ENCODE data around the gene RAVER2.
"Not testable (repeated sequence)": the region's sequence is repeated elsewhere in the genome, so short reads cannot be mapped to it uniquely, and the experiment has no call there.

Gene RAVER2

GRCh38 chr1:64817364-64817763, 72.5 kb downstream of the RAVER2 start:
- DNase-seq = not testable (repeated sequence)

DNA sequence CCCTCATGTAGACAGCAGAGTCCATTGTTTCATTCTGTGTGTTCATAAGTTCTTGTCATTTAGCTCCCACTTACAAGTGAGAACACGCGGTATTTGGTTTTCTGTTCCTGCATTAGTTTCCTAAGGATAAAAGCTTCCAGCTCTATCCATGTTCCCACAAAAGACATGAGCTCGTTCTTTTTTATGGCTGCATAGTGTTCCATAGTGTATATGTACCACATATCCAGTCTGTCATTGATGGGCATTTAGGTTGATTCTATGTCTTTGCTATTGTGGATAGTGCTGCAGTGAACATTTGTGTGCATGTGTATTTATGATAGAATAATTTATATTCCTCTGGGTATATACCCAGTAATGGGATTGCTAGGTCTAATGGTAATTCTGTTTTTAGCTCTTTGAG, 75.7 kb downstream of the RAVER2 start:
- DNase-seq = not testable (repeated sequence)

DNA sequence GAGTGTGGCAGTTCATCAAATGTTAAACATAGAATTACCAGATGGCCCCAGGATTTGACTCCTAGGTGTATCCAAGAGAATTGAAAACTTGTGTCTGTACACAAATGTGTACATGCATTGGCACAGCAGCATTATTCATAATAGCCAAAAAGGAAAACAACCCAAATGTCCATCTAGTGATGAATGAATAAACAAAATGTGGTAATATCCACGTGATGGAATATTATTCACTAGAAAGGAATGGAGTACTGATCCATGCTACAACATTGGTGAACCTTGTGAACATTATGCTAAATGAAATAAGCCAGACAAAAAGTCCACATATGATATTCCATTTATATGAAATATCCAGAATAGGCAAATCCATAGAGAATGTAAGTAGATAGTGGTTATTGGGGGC, 77.7 kb downstream of the RAVER2 start:
- no peak for DNase-seq

GRCh38 chr1:64823691-64824476, 79.0 kb downstream of the RAVER2 start:
- peak; percentile 39 for DNase-seq

DNA sequence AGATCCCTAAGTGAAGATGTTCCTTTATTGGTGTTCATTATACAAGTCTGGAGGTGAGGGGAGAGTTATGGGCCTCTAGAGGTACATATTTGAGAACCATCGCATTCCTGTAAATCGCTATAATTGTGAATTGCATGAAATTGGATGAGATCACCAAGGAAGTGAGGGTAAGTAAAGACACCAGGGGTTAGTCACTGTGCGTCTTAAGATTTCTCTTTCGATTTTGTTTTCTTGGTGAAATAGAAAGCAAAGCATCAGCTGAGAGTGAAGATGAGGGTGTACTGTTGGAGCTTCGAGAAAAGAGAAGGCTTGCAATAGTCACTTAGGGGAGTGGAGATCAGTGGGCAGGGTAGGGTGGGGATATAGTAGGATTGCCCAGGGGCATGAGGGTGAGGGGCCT, 82.1 kb downstream of the RAVER2 start:
- no peak for DNase-seq

GRCh38 chr1:64828829-64829228, 84.0 kb downstream of the RAVER2 start:
- DNase-seq = no peak

GRCh38 chr1:64829411-64830029, 84.6 kb downstream of the RAVER2 start:
- DNase-seq = no peak

DNA sequence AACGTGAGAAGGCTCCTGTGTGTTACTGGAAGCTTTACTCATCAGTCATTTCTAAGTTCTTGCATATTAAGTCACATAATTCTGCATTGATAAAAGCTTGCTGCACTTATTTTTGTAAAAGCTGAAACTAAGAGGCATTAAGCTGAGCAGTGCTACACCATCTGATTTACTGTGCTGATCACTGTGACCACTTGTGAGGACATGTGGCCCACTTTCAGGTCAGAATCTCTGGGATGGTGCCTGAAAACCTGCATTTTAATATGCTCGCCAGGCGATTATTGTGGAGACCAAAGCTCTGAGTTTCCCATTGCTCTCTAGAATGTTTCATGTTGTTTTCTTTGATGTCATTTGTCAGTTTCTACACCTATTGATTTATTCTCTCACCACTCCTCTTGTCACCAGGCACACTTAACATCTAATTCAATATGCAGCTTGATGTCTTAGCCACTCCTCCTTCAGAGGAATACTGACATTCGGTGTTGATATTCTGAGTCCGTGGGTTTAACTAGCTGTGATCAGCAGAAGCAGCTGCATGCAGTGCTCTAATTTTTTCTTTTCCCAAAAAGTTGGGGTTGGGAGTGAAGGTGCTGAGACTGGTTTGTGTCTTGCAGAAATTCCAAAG, 85.3 kb downstream of the RAVER2 start:
- DNase-seq = no peak

DNA sequence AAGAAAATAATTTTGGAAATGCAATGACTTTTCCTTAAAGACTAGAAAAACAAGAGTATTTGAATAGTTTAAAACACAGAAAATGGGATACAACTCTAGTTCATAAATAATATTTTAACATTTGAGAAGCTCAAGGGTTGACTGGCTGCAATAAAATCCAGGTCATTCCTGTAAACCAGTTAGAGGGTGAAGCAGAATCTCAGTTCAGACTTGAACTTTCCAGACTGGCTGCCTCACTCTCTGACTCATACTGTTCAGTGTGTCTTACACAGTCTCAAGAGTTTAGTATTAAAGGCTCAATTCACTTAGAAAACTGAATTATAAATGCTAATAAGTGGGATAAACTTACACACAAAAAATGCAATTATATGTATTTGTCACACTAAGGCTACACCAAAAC, 89.9 kb downstream of the RAVER2 start:
- DNase-seq = no peak

DNA sequence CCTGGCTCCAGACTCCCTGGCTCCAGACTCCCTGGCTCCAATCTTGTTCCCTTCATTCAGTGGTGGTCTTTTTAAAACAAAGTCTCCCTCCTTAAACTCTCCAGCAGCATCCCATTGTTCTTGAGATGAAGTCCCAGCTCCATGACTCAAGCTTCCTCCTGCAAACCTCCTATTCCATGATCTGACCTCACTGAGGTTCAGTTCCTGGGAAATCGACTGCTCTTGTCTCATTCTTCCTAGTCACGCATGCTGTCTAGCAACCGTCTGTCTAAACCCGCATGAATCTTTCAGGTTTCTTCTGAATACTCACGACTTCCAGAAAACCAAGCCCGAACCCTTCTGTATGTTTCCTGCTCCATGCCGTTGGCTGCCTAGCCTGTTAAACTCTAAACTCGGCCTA, 91.9 kb downstream of the RAVER2 start:
- no peak for DNase-seq

GRCh38 chr1:64838486-64838885, 93.6 kb downstream of the RAVER2 start:
- no peak for DNase-seq

- no peak for DNase-seq
Measured at GRCh38 chr1:64839261-64839660, 94.4 kb downstream of the RAVER2 start.

- no peak for DNase-seq
Measured at GRCh38 chr1:64839732-64840405, 95.0 kb downstream of the RAVER2 start.

DNA sequence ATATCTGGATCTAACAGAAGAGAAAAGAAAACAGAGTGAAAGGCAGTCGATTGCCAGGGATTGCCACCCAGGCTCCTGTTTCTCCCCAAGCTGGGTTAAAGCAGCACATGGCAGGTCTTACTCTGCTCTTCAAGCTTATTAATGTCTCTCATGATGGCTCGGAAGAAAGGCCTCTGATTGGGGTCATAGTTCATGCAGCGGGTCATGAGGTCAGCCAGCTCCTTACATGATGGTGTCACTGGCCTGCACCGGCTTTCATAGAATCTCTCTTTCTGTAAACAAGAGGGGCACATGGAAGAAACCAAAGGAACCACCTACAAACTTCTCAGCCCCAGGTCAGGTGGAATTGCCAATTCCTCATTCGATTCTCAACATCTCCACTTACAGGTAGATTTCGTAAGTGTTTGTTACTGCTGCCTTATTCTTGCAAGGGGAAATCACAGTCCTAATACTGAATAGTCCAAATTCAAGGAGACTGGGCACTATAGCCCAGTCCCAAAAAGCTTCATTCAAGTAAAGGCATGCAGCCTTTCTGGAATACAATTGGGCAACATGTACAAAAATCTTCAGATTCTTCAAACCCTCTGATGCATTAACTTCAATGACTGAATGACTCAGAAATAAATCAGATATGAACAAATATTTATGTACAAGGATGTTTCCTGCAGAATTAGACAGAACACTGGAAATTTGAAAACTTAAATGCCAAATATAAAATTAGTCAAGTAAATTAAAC, 96.6 kb downstream of the RAVER2 start:
- DNase-seq = no peak

- DNase-seq = no peak
Measured at GRCh38 chr1:64842224-64842623, 97.3 kb downstream of the RAVER2 start.

- no peak for DNase-seq
Measured at GRCh38 chr1:64843675-64844074, 98.8 kb downstream of the RAVER2 start.

- no peak for DNase-seq
Measured at GRCh38 chr1:64844175-64844574, 99.3 kb downstream of the RAVER2 start.

DNA sequence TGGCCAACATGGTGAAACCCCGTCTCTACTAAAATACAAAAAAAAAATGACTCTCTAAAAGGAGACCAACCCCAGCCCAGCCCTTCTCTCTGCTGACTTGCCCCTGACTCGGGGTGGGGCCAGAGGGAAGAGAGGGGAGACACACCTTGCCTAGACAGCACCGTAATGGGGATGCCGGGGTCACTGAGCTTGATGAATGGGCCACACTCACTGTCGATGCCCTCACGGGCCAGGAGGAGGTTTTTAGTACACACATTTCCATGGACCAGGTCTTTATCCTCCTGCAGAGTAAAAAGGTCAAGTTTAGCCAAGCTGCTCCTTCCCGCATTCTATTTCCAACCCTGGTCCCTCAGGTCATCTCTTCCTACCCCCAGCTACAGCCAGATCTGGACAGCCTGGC, 99.7 kb downstream of the RAVER2 start:
- no peak for DNase-seq

DNA sequence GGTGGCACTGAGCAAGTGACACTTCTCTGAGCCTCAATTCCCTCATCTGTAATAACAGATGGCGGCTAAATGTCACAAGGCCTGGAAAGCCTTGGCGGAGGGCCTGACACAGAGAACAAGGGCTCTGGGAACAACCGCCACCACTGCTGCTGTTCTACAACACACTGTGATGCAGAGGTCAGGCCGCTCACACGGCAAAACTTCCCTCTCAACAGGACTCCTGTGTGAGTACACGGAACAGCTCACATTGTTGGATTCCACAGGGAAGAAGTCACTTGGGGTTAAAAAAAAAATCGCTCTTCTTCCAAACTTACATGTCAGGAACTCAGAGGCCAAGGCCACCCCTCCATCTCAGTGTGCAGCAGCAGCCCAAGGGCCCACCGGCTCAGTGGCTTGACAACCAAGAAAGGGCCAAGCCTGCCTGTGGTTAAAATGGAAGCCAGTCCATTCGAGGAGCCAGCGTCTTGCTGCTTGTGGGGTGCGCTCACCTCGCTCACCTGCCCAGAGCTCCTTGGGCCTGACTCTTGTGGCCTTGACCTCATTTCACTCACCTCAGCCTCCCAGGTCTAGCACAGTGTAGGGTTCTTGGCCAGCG, 101.1 kb downstream of the RAVER2 start:
- no peak for DNase-seq

GRCh38 chr1:64846573-64847430, 101.9 kb downstream of the RAVER2 start:
- no peak for DNase-seq

DNA sequence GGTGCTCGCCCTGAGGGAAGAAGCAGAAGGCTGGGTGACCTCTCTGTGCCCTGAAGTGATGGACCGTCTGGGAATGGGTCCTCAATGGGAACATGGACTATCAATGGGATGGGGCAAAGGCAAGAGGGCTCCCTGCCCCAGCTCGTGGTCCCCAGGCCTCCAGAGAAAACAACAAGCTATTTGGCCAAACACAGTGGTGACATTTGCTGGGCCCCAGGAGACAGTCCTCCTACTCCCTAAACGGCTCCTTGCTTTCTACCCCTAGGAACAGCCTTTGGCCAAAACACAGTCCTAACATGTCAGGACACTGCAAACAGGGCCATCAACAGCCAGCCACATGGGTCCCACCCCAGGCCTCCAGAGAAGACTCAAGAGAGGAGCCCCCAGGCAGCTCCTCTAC, 102.8 kb downstream of the RAVER2 start:
- DNase-seq = no peak

DNA sequence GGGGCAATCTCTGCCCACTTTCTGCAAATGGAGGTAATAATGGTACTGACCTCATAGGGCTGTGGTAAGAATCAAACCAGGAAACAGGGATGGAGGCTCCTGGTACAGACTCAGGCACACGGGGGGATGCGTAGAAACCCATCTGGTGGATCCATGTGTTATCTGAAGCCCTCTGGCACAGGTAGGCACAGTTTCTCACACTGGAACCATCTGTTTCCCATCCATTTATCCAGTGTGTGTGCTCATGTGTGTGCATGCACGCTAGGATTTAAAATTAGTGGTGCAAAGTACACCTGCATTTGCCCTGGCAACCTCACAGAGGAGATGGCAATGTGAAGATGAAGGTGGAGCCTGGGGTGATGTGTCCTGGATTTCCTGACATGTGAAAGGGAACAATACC, 103.3 kb downstream of the RAVER2 start:
- DNase-seq = peak; percentile 38

Data from DMS 273 treated with DMSO at 0.1 percent for 48 hours (cell line).